DND-41 (cell line): ENCODE results near the gene DEFB132.
"Not testable (repeated sequence)": the region's sequence is repeated elsewhere in the genome, so short reads cannot be mapped to it uniquely, and the experiment has no call there.

Source experiments
- CTCF ChIP-seq: IDR thresholded peaks from 2 replicates; pipeline ENCODE4 v1.5.1; 2012; ENCODE audit warnings: borderline replicate concordance, low read length, moderate library complexity, mild to moderate bottlenecking; ENCODE audit not compliant: poor library complexity, severe bottlenecking; ENCODE audit errors: extremely low read depth
- EZH2 ChIP-seq: IDR thresholded peaks from 3 replicates; pipeline ENCODE4 v1.6.1; 2012; ENCODE audit warnings: borderline replicate concordance, low read depth, mild to moderate bottlenecking, moderate library complexity, low read length, inconsistent platforms; ENCODE audit not compliant: severe bottlenecking

DNA sequence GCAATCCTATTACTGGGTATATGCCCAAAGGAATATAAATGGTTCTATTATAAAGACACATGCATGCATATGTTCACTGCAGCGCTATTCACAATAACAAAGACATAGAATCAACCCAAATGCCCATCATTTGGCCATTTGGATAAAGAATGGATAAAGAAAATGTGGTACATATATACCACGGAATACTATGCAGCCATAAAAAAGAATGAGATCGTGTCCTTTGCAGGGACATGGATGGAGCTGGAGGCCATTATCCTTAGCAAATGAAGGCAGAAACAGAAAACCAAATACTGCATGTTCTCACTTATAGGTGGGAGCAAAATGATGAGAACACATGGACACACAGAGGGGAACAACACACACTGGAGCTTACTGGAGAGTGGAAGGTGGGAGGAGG lies 31.6 kb upstream of the DEFB132 start:
- not testable (repeated sequence) for TF ChIP-seq CTCF, EZH2
